T follicular helper cell (primary cell): ENCODE measurements around the gene NMT1.
"Not testable (repeated sequence)": the region's sequence is repeated elsewhere in the genome, so short reads cannot be mapped to it uniquely, and the experiment has no call there.

ENCODE experiments used
- DNase-seq: peaks from one replicate; pipeline ENCODE4 v3.0.0-alpha.2; 2020; ENCODE audit warnings: low read depth

Gene NMT1

GRCh38 chr17:45120558-45120957, 59.4 kb downstream of the NMT1 start:
- no peak for DNase-seq

GRCh38 chr17:45121055-45121454, 59.9 kb downstream of the NMT1 start:
- DNase-seq, result no peak

- DNase-seq, result no peak
These were observed 62.1 kb downstream of the NMT1 start for GRCh38 chr17:45123076-45123770.

- no peak for DNase-seq
These were observed 63.0 kb downstream of the NMT1 start for GRCh38 chr17:45123930-45124796.

- DNase-seq, result not testable (repeated sequence)
These were observed 63.6 kb downstream of the NMT1 start for GRCh38 chr17:45124797-45125122.

- DNase-seq, result no peak
These were observed 64.4 kb downstream of the NMT1 start for GRCh38 chr17:45125509-45125908.

GRCh38 chr17:45127207-45127547, 66.1 kb downstream of the NMT1 start:
- DNase-seq, result no peak

GRCh38 chr17:45127548-45128300, 66.6 kb downstream of the NMT1 start:
- no peak for DNase-seq

- DNase-seq, result no peak
These were observed 67.2 kb downstream of the NMT1 start for GRCh38 chr17:45128331-45128730.

- DNase-seq, result no peak
These were observed 67.9 kb downstream of the NMT1 start for GRCh38 chr17:45128989-45129388.

- DNase-seq, result no peak
These were observed 68.4 kb downstream of the NMT1 start for GRCh38 chr17:45129426-45129939.

GRCh38 chr17:45129940-45130680, 69.0 kb downstream of the NMT1 start:
- DNase-seq, result no peak

- no peak for DNase-seq
These were observed 69.8 kb downstream of the NMT1 start for GRCh38 chr17:45130681-45131615.

GRCh38 chr17:45131616-45132319, 70.7 kb downstream of the NMT1 start:
- DNase-seq, result peak; percentile 36

- no peak for DNase-seq
These were observed 71.1 kb downstream of the NMT1 start, which contains the start of gene PLCD3 for GRCh38 chr17:45132320-45132571. TSS of gene PLCD3 (minus strand) at chr17:45132515. CDS start at chr17:45132410, 105 bp downstream.

GRCh38 chr17:45132572-45133463, 71.7 kb downstream of the NMT1 start:
- DNase-seq, result peak; percentile 61

- peak; percentile 94 for DNase-seq
These were observed 74.3 kb downstream of the NMT1 start, which contains the start of gene ACBD4 for GRCh38 chr17:45135192-45135977. TSS of gene ACBD4 (plus strand) at chr17:45135687. CDS start at chr17:45136145, 458 bp downstream.
